ENCODE results near the gene MC4R.

DNA sequence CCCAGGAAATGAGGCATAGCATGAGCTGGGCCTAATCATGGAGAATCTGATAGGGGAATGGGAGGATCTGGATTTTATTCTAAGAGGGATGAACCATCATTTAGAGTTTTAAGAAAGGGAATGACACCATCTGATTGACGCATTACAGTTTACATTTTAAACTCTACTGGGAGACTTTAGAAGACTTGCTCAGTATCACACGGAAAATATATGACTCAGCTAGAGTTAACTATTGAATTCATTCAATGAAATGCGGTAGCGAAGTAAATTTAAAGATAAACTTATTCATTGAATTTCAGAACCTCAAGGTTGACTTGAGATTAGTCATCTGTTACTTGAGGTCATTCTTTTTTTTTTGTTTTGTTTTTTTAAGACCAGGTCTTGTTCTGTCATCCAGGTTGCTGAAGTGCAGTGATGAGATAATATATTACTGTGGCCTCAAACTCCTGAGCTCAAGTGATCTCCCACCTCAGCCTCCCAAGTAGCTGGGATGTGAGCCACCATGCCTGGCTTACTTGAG, 25.0 kb downstream of the MC4R start:
- TF ChIP-seq, protein P1, sequence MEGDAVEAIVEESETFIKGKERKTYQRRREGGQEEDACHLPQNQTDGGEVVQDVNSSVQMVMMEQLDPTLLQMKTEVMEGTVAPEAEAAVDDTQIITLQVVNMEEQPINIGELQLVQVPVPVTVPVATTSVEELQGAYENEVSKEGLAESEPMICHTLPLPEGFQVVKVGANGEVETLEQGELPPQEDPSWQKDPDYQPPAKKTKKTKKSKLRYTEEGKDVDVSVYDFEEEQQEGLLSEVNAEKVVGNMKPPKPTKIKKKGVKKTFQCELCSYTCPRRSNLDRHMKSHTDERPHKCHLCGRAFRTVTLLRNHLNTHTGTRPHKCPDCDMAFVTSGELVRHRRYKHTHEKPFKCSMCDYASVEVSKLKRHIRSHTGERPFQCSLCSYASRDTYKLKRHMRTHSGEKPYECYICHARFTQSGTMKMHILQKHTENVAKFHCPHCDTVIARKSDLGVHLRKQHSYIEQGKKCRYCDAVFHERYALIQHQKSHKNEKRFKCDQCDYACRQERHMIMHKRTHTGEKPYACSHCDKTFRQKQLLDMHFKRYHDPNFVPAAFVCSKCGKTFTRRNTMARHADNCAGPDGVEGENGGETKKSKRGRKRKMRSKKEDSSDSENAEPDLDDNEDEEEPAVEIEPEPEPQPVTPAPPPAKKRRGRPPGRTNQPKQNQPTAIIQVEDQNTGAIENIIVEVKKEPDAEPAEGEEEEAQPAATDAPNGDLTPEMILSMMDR (IDR thresholded peaks at IDR 0.05), result no peak
- TF ChIP-seq POLR2A (IDR thresholded peaks at IDR 0.05), result no peak

All from gastroesophageal sphincter (tissue), 3 donors.